K562 (cell line): ENCODE data around the gene RNF31. TPM values are rescaled to one million over a fixed set of nuclear protein-coding genes. Genes with fewer than 3 reads are reported as not detected.
A peak's percentile ranks its signal among the peaks of the same experiment; 100 is the strongest.

ENCODE experiments used
- BACH1 ChIP-seq: fragments of 200-800 bp; sonication (Bioruptor generic); IDR thresholded peaks from 2 replicates; pipeline ENCODE4 v1.6.1; 2016; ENCODE audit warnings: missing genetic modification characterization, missing compliant biosample characterization
- C11orf30 ChIP-seq: fragments of 450-650 bp; IDR thresholded peaks from 2 replicates; pipeline ENCODE4 v1.6.1; 2016; ENCODE audit warnings: low read depth, mild to moderate bottlenecking
- CCAR2 ChIP-seq: fragments of 200-400 bp; formaldehyde crosslinking; IDR thresholded peaks from 2 replicates; pipeline ENCODE4 v1.6.1; 2017; ENCODE audit warnings: mild to moderate bottlenecking, low read depth, low read length
- COPS2 ChIP-seq: fragments of 450-650 bp; conservative IDR thresholded peaks from 2 replicates; pipeline ENCODE4 v1.6.1; 2016; ENCODE audit warnings: mild to moderate bottlenecking, moderate library complexity
- E4F1 ChIP-seq: fragments of 250-450 bp; sonication (Bioruptor Pico); IDR thresholded peaks from 2 replicates; pipeline ENCODE4 v1.5.0; 2021; ENCODE audit warnings: mild to moderate bottlenecking, borderline replicate concordance
- ELF2 ChIP-seq: fragments of 250-450 bp; sonication (Bioruptor Pico); IDR thresholded peaks from 2 replicates; pipeline ENCODE4 v1.5.0; 2021; ENCODE audit warnings: mild to moderate bottlenecking
- GATAD2A ChIP-seq: fragments of 450-650 bp; IDR thresholded peaks from 2 replicates; pipeline ENCODE4 v1.6.1; 2017
- IFI16 ChIP-seq: fragments of 250-450 bp; sonication (Bioruptor Pico); IDR thresholded peaks from 2 replicates; pipeline ENCODE4 v2.1.2; 2022; ENCODE audit warnings: mild to moderate bottlenecking, inconsistent platforms
- KAT2B ChIP-seq: IDR thresholded peaks from one replicate; pipeline ENCODE4 v1.6.1; 2012; ENCODE audit warnings: low read depth, mild to moderate bottlenecking, control low read depth, inconsistent platforms, low read length, moderate library complexity
- MBD1 ChIP-seq: fragments of 250-450 bp; sonication (Bioruptor Pico); IDR thresholded peaks from 2 replicates; pipeline ENCODE4 v1.8.0; 2022; ENCODE audit warnings: inconsistent platforms
- NFRKB ChIP-seq: fragments of 450-650 bp; IDR thresholded peaks from 2 replicates; pipeline ENCODE4 v1.6.1; 2016; ENCODE audit warnings: low read depth
- SAFB ChIP-seq: fragments of 200-400 bp; formaldehyde crosslinking; IDR thresholded peaks from 2 replicates; pipeline ENCODE4 v1.6.1; 2017; ENCODE audit warnings: low read depth, low read length, borderline replicate concordance
- SFPQ ChIP-seq: fragments of 200-400 bp; formaldehyde crosslinking; IDR thresholded peaks from 2 replicates; pipeline ENCODE4 v1.6.1; 2017; ENCODE audit warnings: mild to moderate bottlenecking, low read depth, low read length, moderate library complexity
- TEAD1 ChIP-seq, 2 experiments: fragments of 450-650 bp in 1 of 2; sonication (generic) in 1 of 2; formaldehyde crosslinking; IDR thresholded peaks; 2 replicates each; pipeline versions ENCODE4 v1.4.0 to v1.8.0; 2020 to 2022; ENCODE audit warnings: mild to moderate bottlenecking in 2 of 2, missing genetic modification reagents in 1 of 2
- ZBTB7A ChIP-seq: IDR thresholded peaks from 2 replicates; pipeline ENCODE4 v1.6.1; 2011; ENCODE audit warnings: low read depth, mild to moderate bottlenecking, low read length, moderate library complexity, borderline replicate concordance; ENCODE audit not compliant: control insufficient read depth
- ZBTB8A ChIP-seq: fragments of 450-650 bp; IDR thresholded peaks from 2 replicates; pipeline ENCODE4 v1.6.1; 2018; ENCODE audit warnings: mild to moderate bottlenecking, moderate library complexity; ENCODE audit not compliant: partially characterized antibody
- ZNF583 ChIP-seq: fragments of 250-450 bp; sonication (Bioruptor Pico); IDR thresholded peaks from 2 replicates; pipeline ENCODE4 v1.4.0; 2020
- ZNF584 ChIP-seq: fragments of 200-800 bp; sonication (Bioruptor generic); IDR thresholded peaks from 2 replicates; pipeline ENCODE4 v1.6.1; 2016; ENCODE audit warnings: low read depth, mild to moderate bottlenecking, missing genetic modification characterization, missing compliant biosample characterization
- polyA plus RNA-seq, 8 experiments: library from polyadenylated mRNA; depleted of rRNA in 4 of 8; stranded (reverse) in 5 of 8; unstranded in 3 of 8; fragments of >200 nt; fragmentation: Nextera tagmentation in 2 of 8; fragmentation: Illumina TruSeq in 1 of 8; extraction: Ambion mirVana in 2 of 8; extraction: Trizol in 1 of 8; gene quantifications; 2 replicates each; pipeline versions ENCODE4 v1.2.1 to v1.2.3, GENCODE V29; 2011 to 2014; ENCODE audit warnings: inconsistent platforms in 1 of 8, missing spikeins in 1 of 8
- total RNA-seq, 7 experiments: library from RNA; depleted of rRNA in 6 of 7; stranded (reverse); fragments of >200 nt in 6 of 7; fragmentation: Illumina TruSeq in 2 of 7; extraction: Trizol in 2 of 7; gene quantifications; 2 replicates each; pipeline versions ENCODE4 v1.2.1 to v1.2.3, GENCODE V29; 2011 to 2021; ENCODE audit warnings: low replicate concordance in 1 of 7
- TF ChIP-seq, protein P1 (sequence below): fragments of 250-450 bp; sonication (Bioruptor Pico); IDR thresholded peaks from 2 replicates; pipeline ENCODE4 v1.4.0; 2020; ENCODE audit warnings: mild to moderate bottlenecking

The RNF31 gene
- total and polyA plus RNA-seq, 9 of the 15 experiments (the other 6 are each of a cell fraction or from before 2014, with no cell fraction given) = 3.1 to 47.6 (median 19.1) TPM

DNA sequence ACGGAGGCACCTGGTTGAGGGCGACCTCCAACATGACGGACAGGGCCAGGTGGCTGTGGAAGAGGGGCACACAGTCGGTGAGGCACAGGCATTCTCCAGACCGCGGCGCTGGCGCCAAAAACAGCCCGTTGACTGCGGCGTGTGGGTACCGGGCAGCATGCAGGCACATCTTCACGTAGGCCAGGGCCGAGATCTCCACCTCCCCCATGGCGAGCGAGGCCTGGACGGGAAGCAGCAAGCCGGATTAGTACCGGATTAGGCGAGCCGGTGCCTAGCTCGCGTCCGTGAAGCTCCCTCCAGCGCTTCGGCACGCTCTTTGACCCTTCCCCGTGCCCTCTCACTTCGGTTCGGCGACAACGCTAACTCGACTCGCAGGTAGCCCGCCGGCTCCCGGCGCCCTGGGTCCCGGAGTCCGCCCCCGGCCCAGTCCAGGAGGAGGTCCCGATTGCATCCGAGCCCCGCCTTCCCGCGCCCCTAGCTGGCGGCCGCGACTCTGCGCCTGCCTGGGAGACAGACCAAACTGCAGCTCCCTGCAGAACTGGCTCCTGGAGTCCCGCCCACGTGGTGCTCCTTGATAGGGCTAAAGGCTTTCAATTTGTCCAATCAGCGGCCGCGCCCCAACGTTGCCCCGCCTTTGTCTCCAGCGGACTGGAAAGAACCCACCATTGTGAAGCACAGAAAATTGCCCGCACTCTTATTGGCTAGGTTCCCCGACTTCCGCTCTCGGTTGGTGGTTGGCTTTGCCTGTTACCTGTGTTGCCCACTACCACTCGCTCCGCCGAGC lies 6.0 kb upstream of the RNF31 start, which contains the start of gene EMC9 (continued):
- TF ChIP-seq ZNF583 (CRISPR knock-in tag) = no peak
- TF ChIP-seq ZNF584 = no peak
- TF ChIP-seq, protein P1, sequence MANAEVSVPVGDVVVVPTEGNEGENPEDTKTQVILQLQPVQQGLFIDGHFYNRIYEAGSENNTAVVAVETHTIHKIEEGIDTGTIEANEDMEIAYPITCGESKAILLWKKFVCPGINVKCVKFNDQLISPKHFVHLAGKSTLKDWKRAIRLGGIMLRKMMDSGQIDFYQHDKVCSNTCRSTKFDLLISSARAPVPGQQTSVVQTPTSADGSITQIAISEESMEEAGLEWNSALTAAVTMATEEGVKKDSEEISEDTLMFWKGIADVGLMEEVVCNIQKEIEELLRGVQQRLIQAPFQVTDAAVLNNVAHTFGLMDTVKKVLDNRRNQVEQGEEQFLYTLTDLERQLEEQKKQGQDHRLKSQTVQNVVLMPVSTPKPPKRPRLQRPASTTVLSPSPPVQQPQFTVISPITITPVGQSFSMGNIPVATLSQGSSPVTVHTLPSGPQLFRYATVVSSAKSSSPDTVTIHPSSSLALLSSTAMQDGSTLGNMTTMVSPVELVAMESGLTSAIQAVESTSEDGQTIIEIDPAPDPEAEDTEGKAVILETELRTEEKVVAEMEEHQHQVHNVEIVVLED (CRISPR knock-in tag) = no peak
- TF ChIP-seq NFRKB = no peak
- TF ChIP-seq E4F1 (CRISPR knock-in tag) = no peak
- peak in 1 of 2 experiments; percentile 80; a peak in 1 of 4 replicates for TF ChIP-seq TEAD1 (CRISPR knock-in tag; IDR thresholded peaks at IDR 0.05)
- no peak for TF ChIP-seq SAFB
- TF ChIP-seq BACH1 = no peak; the same call in 1 of the 2 replicates
- TF ChIP-seq KAT2B = no peak
- no peak for TF ChIP-seq SFPQ
- no peak for TF ChIP-seq CCAR2
- no peak for TF ChIP-seq ZBTB8A
- TF ChIP-seq MBD1 = no peak
- no peak for TF ChIP-seq ELF2 (CRISPR knock-in tag)
- TF ChIP-seq IFI16 (CRISPR knock-in tag) = no peak
- TF ChIP-seq GATAD2A = no peak
- peak; percentile 66; the same call in 1 of the 2 replicates for TF ChIP-seq ZBTB7A
- TF ChIP-seq COPS2 = no peak
- TF ChIP-seq C11orf30 = peak; percentile 42; the same call in 1 of the 2 replicates
